B cell (primary cell): Measurements from ENCODE around the gene PMVK. TPM values are rescaled to one million over a fixed set of nuclear protein-coding genes. Genes with fewer than 3 reads are reported as not detected.

Experiments used
- ATAC-seq: fragments of 200-7000 bp; cut with Tn5 transposase; one replicate; pipeline ENCODE4 v1.10.0; 2021; ENCODE audit warnings: low read depth, mild to moderate bottlenecking, moderate number of reproducible peaks, moderate library complexity
- CTCF ChIA-PET: fragments of 350-600 bp; sonication (Branson Sonifier 250); formaldehyde crosslinking; loops from one replicate; lab custom pipeline; 2021; ENCODE audit warnings: antibody characterized with exemption, inconsistent platforms; lab: Charles Lee
- POLR2A ChIA-PET: fragments of 350-600 bp; sonication (Branson Sonifier 250); formaldehyde crosslinking; loops from one replicate; lab custom pipeline; 2021; ENCODE audit warnings: antibody characterized with exemption; lab: Charles Lee
- DNase-seq: peaks from one replicate; pipeline ENCODE4 v3.0.0; 2013
- H2AFZ ChIP-seq: 2 replicates; pipeline ENCODE4 v1.6.1; 2012; ENCODE audit warnings: mild to moderate bottlenecking, low read depth, low read length; ENCODE audit not compliant: insufficient read depth, poor library complexity, severe bottlenecking
- H3K27ac ChIP-seq, 2 donors: 1 replicate in 1 of 2; 2 replicates in 1 of 2; pipeline ENCODE4 v1.5.1; 2012 to 2013; ENCODE audit warnings: low read length in 2 of 2, mild to moderate bottlenecking in 2 of 2, moderate library complexity in 1 of 2
- H3K27me3 ChIP-seq, 4 experiments: fragments of 200-600 bp in 1 of 4; sonication (generic) in 1 of 4; replicated peaks in 1 of 4; 1 replicate in 2 of 4; 2 replicates in 2 of 4; pipeline versions ENCODE4 v1.6.1 to v1.7.0; 2013 to 2016; ENCODE audit warnings: low read length in 3 of 4, mild to moderate bottlenecking in 2 of 4, mixed read lengths in 1 of 4, moderate library complexity in 1 of 4; ENCODE audit not compliant: insufficient read depth in 4 of 4, control insufficient read depth in 3 of 4; ENCODE audit errors: control extremely low read depth in 1 of 4
- H3K36me3 ChIP-seq, 2 experiments: replicated peaks in 1 of 2; 1 replicate in 1 of 2; 2 replicates in 1 of 2; pipeline versions ENCODE4 v1.6.1 to v1.7.1; 2013; ENCODE audit warnings: low read length in 1 of 2; ENCODE audit not compliant: insufficient read depth in 2 of 2, control insufficient read depth in 1 of 2; ENCODE audit errors: control extremely low read depth in 1 of 2, extremely low read depth in 1 of 2
- H3K4me1 ChIP-seq, 2 donors: fragments of 200-600 bp in 1 of 2; sonication (generic) in 1 of 2; 1 replicate in 1 of 2; 2 replicates in 1 of 2; pipeline versions ENCODE4 v1.5.1 to v1.6.1; 2013 to 2017; ENCODE audit warnings: low read length in 2 of 2; ENCODE audit not compliant: control insufficient read depth in 2 of 2, insufficient read depth in 2 of 2
- H3K4me2 ChIP-seq: replicated peaks from 2 replicates; pipeline ENCODE3; 2012; ENCODE audit warnings: mild to moderate bottlenecking, low read depth, low read length; ENCODE audit not compliant: poor library complexity, severe bottlenecking
- H3K4me3 ChIP-seq, 5 experiments: fragments of 200-600 bp in 1 of 5; sonication (generic) in 1 of 5; 1 replicate in 3 of 5; 2 replicates in 2 of 5; pipeline versions ENCODE4 v1.5.1 to v1.7.0; 2011 to 2016; ENCODE audit warnings: low read length in 4 of 5, mild to moderate bottlenecking in 4 of 5, low read depth in 2 of 5, control low read depth in 1 of 5, moderate library complexity in 1 of 5; ENCODE audit not compliant: insufficient read depth in 1 of 5; ENCODE audit errors: control extremely low read depth in 1 of 5, extremely low read depth in 1 of 5
- H3K79me2 ChIP-seq: fragments of 200-600 bp; sonication (generic); one replicate; pipeline ENCODE4 v1.6.0; 2016; ENCODE audit warnings: low read length; ENCODE audit not compliant: control insufficient read depth, insufficient read depth
- H3K9ac ChIP-seq: fragments of 200-600 bp; sonication (generic); 2 replicates; pipeline ENCODE4 v1.6.1; 2017; ENCODE audit warnings: mild to moderate bottlenecking, low read length, moderate library complexity
- H3K9me3 ChIP-seq, 3 donors: one replicate each; pipeline versions ENCODE4 v1.6.1 to v1.7.1; 2013; ENCODE audit warnings: low read length in 2 of 3; ENCODE audit not compliant: control insufficient read depth in 2 of 3, insufficient read depth in 1 of 3; ENCODE audit errors: control extremely low read depth in 1 of 3
- H4K20me1 ChIP-seq: 2 replicates; pipeline ENCODE4 v1.6.0; 2012; ENCODE audit warnings: mild to moderate bottlenecking, low read length; ENCODE audit not compliant: insufficient read depth, control insufficient read depth, poor library complexity, severe bottlenecking
- H3K27ac Mint-ChIP-seq: one replicate; pipeline ENCODE4 v1.8.0; 2021; ENCODE audit warnings: mixed read lengths
- H3K27me3 Mint-ChIP-seq: one replicate; pipeline ENCODE4 v1.8.0; 2021; ENCODE audit warnings: mixed read lengths
- H3K4me1 Mint-ChIP-seq: one replicate; pipeline ENCODE4 v1.8.0; 2021; ENCODE audit warnings: mixed read lengths
- H3K4me3 Mint-ChIP-seq: one replicate; pipeline ENCODE4 v1.8.0; 2021; ENCODE audit warnings: mixed read lengths
- H3K9me3 Mint-ChIP-seq: one replicate; pipeline ENCODE4 v1.8.0; 2022; ENCODE audit warnings: mixed read lengths; ENCODE audit not compliant: insufficient read depth
- EZH2 ChIP-seq: IDR thresholded peaks from 2 replicates; pipeline ENCODE4 v1.6.1; 2012; ENCODE audit warnings: borderline replicate concordance, low read depth, mild to moderate bottlenecking, moderate library complexity, low read length; ENCODE audit not compliant: insufficient read depth, poor library complexity, severe bottlenecking
- WGBS: methylation state at CpG from one replicate; pipeline ENCODE4 v1.1.5; 2013; ENCODE audit warnings: missing lambda C conversion rate; ENCODE audit not compliant: insufficient coverage; 5-methylcytosine and 5-hydroxymethylcytosine counted together
- intact Hi-C: fragments of 100-400 bp; cut with micrococcal nuclease; formaldehyde crosslinking; loops from one replicate; pipeline ENCODE4 v1.10.0; 2022
- polyA plus RNA-seq: library from polyadenylated mRNA; depleted of rRNA; stranded (reverse); fragments of >200 nt; gene quantifications from 2 replicates; pipeline ENCODE4 v1.2.3, GENCODE V29; 2012
- total RNA-seq, 2 donors: library from RNA; stranded (reverse); fragments of 120-200 nt in 1 of 2; gene quantifications; 1 replicate in 1 of 2; 2 replicates in 1 of 2; pipeline versions ENCODE4 v1.2.3 to v1.2.4, GENCODE V29; 2013 to 2022
- TF ChIP-seq, protein P1 (sequence below): fragments of 200-600 bp; IDR thresholded peaks from one replicate; pipeline ENCODE4 v1.8.0; 2022; ENCODE audit warnings: antibody characterized with exemption, mild to moderate bottlenecking

PMVK gene
- total and polyA plus RNA-seq, 2 donors (not counting 1 experiment from before 2014, with no cell fraction given), result 15.0 to 15.4 TPM

DNA sequence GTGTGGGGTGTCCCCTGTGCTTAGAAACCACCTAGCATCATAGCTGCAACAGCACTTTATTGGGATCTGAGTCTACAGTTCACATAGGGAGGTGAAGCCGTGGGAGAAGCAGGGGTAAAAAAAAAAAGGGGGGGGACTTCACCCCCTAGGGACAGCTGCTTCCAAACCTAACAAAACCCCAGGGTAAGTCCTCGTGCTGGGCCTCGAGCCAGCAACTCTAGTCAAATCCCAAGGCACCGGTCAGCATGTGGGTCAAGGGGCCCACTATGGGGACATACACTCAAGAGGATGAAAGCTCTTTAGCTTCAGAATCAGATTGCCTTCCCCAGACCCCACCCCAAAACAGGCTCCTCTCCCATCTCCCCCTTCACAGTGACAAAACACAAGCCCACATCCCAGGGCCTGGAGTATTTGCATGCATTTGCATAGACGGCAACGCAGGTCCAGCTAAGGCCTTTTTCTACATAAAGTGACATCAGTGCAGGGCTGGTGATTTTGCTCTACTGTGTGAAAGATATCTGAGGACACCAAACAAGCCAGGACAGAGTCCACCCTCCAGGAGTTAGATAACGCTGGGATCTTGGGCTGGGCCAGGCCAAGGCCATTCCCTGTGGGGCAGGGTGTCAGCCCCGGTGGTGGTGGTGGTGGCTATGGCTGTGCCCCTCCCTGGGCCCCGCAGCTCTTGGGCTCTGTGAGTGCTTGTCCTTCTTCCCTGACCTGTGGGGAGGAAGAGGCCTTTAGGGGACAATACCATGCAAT lies 8.1 kb upstream of the PMVK start:
- Histone ChIP-seq H3K4me3 (no peak overlapping the region), H3K9ac (no peak overlapping the region), H2AFZ (no peak overlapping the region), H3K79me2 (peaks cover 26% of the 10 kb centered on the region), H3K27ac (peak overlapping the region; percentile 58 to 88), H3K9me3 (no peaks in the 10 kb centered on the region), H3K4me2 (peak overlapping the region; percentile 82), H4K20me1 (peaks cover 27% of the 10 kb centered on the region), H3K27me3 (no peaks in the 10 kb centered on the region), H3K36me3 (peaks cover 0 to 46% of the 10 kb centered on the region in 2 experiments), H3K4me1 (peaks cover 47 to 59% of the 10 kb centered on the region in 2 donors)
- intact Hi-C loops, result loop anchor here (1.0 kb wide), 1 partner anchor 11 kb away; no protein-coding TSS in a partner anchor
- H3K9me3 Mint-ChIP-seq, result no peaks in the 10 kb centered on the region
- ATAC-seq (no peak), DNase-seq (peak; percentile 49)
- ChIA-PET CTCF (interaction anchor here (0.6 to 2.3 kb wide), 18 partner anchors 8 to 465 kb away, joined by 3 to 9 read pairs (median 4); partner anchors contain the start of genes ADAM15, ADAR and PMVK), POLR2A (interaction anchor here (0.6 to 1.5 kb wide), 5 partner anchors 16 to 73 kb away, joined by 3 to 7 read pairs (median 5); partner anchors contain the start of gene PYGO2)
- TF ChIP-seq, protein P1, sequence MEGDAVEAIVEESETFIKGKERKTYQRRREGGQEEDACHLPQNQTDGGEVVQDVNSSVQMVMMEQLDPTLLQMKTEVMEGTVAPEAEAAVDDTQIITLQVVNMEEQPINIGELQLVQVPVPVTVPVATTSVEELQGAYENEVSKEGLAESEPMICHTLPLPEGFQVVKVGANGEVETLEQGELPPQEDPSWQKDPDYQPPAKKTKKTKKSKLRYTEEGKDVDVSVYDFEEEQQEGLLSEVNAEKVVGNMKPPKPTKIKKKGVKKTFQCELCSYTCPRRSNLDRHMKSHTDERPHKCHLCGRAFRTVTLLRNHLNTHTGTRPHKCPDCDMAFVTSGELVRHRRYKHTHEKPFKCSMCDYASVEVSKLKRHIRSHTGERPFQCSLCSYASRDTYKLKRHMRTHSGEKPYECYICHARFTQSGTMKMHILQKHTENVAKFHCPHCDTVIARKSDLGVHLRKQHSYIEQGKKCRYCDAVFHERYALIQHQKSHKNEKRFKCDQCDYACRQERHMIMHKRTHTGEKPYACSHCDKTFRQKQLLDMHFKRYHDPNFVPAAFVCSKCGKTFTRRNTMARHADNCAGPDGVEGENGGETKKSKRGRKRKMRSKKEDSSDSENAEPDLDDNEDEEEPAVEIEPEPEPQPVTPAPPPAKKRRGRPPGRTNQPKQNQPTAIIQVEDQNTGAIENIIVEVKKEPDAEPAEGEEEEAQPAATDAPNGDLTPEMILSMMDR, result no peak
- TF ChIP-seq EZH2, result no peak
- H3K27ac Mint-ChIP-seq, result peak overlapping the region; percentile 89
- H3K27me3 Mint-ChIP-seq, result no peaks in the 10 kb centered on the region
- WGBS, result 40% methylated on average over 6 of the region's 9 CpGs
- H3K4me1 Mint-ChIP-seq, result peaks cover 62% of the 10 kb centered on the region
- peak overlapping the region; percentile 72 for H3K4me3 Mint-ChIP-seq
